Bone marrow (tissue), 2 donors: Measurements from ENCODE around the gene PYROXD2.

Experiments used
- DNase-seq, 2 donors: peaks; one replicate each; lab custom pipeline; 2025; lab: John Stamatoyannopoulos, UW

The PYROXD2 gene

GRCh38 chr10:98433881-98434732 is 19.1 kb upstream of the PYROXD2 start:
- DNase-seq = no peak

- no peak for DNase-seq
Observed at GRCh38 chr10:98433371-98433770, 18.4 kb upstream of the PYROXD2 start.

- DNase-seq = no peak
Observed at GRCh38 chr10:98432330-98432729, 17.3 kb upstream of the PYROXD2 start.

GRCh38 chr10:98431016-98431415 is 16.0 kb upstream of the PYROXD2 start:
- DNase-seq = no peak

- no peak for DNase-seq
Observed at GRCh38 chr10:98430427-98430826, 15.4 kb upstream of the PYROXD2 start.

- no peak for DNase-seq
Observed at GRCh38 chr10:98429320-98430072, 14.5 kb upstream of the PYROXD2 start.

- no peak for DNase-seq
Observed at GRCh38 chr10:98427011-98427515, 12.1 kb upstream of the PYROXD2 start.

- peak in 1 of 2 donors; percentile 4 for DNase-seq
Observed at GRCh38 chr10:98425511-98426352, 10.8 kb upstream of the PYROXD2 start.

- no peak for DNase-seq
Observed at GRCh38 chr10:98424295-98425254, 9.6 kb upstream of the PYROXD2 start.

- no peak for DNase-seq
Observed at GRCh38 chr10:98423691-98424120, 8.7 kb upstream of the PYROXD2 start.

GRCh38 chr10:98422182-98422581 is 7.2 kb upstream of the PYROXD2 start:
- DNase-seq = no peak

GRCh38 chr10:98420786-98421185 is 5.8 kb upstream of the PYROXD2 start:
- no peak for DNase-seq

- no peak for DNase-seq
Observed at GRCh38 chr10:98419469-98420261, 4.7 kb upstream of the PYROXD2 start.

GRCh38 chr10:98418665-98419468 is 3.9 kb upstream of the PYROXD2 start:
- no peak for DNase-seq

GRCh38 chr10:98417973-98418664 is 3.1 kb upstream of the PYROXD2 start:
- no peak for DNase-seq

GRCh38 chr10:98417481-98417959 is 2.5 kb upstream of the PYROXD2 start:
- no peak for DNase-seq

- no peak for DNase-seq
Observed at GRCh38 chr10:98416606-98417388, 1.8 kb upstream of the PYROXD2 start.

- no peak for DNase-seq
Observed at GRCh38 chr10:98415731-98416119, 743 bp upstream of the PYROXD2 start.
